NCI-H1436 (cell line): ENCODE results near the gene FFAR1.
"Not testable (repeated sequence)": the region's sequence is repeated elsewhere in the genome, so short reads cannot be mapped to it uniquely, and the experiment has no call there.

Source experiments
- DNase-seq: peaks from one replicate; lab custom pipeline; 2025; lab: John Stamatoyannopoulos, UW

Gene FFAR1

DNA sequence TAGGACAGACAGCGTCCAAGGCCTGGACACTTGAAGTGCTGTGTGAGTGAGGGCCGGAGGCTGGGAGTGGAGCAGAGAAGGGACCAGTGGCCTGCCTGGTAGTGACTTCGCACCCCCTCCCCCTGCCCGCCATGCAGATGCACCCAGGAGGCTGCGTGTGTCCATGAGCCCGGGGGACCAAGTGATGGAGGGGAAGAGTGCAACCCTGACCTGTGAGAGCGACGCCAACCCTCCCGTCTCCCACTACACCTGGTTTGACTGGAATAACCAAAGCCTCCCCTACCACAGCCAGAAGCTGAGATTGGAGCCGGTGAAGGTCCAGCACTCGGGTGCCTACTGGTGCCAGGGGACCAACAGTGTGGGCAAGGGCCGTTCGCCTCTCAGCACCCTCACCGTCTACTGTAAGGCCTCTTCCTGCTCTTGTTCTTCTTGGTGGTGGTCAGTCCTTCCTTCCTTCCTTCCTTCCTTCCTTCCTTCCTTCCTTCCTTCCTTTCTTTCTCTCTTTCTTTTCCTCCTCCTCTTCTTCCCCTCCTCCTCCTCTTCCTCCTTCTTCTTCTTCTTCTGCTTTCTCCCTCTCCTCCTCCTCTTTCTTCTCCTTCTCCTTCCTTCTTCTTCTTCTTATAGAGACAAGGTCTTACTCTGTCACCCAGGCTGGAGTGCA, 6.0 kb upstream of the FFAR1 start:
- DNase-seq, result no peak

DNA sequence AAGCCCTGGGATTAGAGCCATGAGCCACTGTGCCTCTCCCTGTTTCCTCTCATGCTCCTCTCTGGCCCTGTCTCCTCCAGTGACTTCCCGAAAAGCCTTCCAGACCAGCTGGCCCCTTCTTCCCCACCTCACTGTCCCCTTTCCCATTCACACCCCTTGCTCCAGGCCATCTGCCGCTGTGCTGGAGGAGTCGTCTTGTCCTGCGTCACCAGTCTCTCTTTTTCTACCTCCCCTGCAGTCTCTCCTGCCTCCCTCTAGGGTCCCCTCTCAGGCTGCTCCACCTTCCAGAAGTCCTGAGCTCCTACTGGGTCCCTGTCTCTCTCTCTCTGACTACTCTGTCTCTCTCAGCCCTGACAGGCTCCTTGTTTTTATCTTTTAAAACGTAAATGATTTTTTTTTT, 5.3 kb upstream of the FFAR1 start:
- DNase-seq, result no peak

DNA sequence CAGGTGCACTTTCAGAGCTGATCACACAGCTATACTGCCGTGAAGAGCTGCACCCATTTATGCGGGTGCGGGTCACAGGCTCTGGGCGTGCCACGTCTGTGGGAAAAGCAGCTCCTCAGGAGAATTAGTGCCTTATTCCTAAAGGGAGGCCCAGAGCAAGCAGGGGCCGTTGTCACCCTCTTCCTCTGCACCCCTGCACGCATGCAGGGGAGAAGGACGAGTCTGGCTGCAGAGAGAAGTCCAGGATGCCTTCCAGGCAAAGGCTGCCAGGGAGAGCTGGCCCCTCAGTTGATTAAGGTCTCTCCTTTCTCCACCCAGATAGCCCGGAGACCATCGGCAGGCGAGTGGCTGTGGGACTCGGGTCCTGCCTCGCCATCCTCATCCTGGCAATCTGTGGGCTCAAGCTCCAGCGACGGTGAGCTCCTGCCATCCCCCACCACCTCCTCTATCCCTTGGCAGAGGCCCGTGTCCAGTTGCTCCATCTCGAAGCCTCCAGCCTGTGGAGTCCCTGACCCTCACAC, 3.1 kb upstream of the FFAR1 start:
- no peak for DNase-seq

DNA sequence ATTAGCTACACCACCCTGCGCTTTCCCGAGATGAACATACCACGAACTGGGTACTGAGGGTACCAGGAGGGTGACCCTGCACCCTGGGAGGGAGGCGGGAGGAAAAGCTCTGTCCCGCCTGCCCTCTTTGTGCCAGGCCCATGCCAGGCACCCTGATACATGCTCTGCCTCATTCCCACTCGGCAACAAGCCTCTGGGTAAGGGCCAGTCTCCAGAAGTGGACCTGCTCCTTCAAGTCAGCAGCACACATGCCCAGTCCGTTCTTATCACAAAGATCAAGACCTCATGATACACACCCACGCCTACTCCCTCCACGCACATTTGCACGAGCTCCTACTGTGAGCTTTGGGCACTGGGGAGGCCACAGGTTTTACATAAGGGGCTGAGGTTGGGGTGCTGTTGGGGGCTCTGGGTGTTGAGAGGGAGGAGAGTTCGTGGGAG, 2.0 kb upstream of the FFAR1 start:
- no peak for DNase-seq

DNA sequence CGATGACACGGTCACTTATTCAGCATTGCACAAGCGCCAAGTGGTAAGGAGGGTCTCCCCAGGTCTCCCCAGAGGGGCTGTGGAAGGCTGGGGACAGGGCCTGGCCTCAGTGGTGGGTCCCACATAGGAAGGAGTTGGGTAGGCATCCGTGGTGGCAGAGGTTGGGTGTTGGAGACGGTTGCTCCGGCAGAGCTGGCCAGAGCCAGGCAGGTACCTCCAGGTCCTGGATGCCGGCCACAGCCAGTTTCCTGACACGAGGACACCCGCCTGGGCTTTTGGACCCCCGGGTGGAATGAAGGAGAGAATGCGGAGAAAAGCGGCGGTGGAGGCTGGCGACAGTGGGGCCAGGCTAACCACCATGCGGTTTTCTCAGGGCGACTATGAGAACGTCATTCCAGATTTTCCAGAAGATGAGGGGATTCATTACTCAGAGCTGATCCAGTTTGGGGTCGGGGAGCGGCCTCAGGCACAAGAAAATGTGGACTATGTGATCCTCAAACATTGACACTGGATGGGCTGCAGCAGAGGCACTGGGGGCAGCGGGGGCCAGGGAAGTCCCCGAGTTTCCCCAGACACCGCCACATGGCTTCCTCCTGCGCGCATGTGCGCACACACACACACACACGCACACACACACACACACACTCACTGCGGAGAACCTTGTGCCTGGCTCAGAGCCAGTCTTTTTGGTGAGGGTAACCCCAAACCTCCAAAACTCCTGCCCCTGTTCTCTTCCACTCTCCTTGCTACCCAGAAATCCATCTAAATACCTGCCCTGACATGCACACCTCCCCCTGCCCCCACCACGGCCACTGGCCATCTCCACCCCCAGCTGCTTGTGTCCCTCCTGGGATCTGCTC, 1.3 kb upstream of the FFAR1 start:
- DNase-seq, result no peak

DNA sequence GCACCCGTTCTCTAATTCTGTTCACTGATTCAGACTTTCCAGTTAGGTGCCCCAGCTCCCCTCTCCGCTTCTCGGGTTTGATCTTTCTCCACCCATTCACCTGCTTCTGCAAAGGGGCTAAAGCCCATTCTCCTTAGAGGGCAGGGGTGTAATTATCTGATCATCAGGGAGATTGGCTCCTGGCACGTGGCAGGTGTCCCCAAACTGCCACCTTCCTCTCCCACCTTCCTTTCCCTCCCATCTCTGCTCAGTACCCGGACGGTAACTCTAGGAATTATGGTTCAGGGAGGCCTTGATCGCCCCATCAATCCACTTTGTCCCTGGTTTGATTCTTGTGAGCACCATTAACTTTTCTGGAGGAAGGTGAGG, 212 bp downstream of the FFAR1 start:
- no peak for DNase-seq

DNA sequence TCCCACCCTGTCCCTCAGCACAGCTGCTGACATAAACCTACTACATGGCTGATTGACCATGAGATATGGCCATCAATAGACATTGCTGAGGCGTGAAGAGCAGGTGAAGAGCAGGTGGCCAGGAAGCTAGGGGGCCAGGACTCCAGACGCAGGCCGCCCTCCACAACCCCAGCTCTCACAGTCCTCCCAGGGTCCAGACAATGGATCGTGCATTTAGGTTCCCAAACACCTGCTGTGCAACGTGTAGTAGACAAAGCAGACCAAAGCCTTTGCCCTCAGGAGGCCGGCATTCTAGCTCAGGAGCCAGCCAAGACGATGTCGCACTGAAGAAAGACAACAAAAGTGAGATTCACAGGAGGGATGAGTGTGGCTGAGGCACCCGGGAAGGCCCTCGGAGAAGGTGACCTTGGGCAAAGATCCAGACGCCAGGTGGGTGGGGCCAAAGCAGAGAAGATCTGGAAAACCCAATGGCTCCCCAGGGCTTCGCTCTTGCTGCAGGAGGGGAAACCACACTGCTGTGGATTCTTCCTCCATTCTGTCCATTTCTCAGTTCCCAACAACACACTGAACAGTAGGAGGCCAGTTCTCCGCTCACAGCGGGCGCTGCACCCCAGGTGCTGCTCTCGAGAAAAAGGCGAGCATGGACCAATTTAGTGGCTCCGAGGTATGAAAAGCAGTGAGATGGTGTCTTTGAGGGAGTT, 1.4 kb downstream of the FFAR1 start:
- no peak for DNase-seq

DNA sequence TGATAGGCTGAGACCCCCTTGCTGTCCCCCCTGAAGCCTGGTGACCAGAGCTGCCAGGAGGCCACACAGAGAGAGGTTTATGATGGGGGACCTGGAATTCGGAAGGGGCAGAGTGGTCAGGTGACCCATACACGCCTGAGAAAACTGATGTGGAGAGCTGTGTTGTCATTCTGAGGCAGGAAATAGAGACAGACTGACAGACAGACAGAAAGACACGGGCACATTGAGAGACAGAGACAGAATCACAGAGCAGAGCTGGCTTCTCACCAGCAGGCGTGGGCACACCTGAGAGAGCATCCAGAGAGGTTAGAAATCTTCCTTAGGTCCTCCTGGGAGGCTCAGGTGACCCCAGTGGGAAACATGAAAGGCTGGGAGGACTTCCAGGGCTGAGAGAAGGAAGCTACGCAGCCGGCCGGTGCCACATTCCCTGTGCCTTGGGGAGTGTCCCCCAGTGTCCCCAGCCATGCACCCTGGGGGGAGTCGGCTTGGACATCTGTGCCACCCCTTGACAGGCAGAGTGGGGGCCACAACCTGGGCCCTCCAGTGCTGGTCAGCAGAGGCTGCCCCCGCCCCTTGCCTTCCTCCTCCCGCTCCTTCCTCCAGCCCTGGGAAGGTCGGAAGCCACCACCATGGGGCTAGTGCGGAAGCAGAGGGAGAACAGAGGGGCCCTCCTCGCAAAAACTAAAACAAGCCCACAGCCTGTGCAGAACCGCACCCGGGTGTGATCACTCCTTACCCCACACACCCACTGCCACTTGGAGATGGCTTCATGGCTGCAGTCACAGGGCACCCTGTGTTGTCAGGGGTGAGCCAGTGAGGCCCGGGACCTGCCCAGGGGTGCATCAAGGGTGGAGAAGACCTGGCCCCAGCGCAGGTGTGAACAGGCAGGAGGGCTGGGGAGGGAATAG, 2.2 kb downstream of the FFAR1 start:
- DNase-seq, result no peak

DNA sequence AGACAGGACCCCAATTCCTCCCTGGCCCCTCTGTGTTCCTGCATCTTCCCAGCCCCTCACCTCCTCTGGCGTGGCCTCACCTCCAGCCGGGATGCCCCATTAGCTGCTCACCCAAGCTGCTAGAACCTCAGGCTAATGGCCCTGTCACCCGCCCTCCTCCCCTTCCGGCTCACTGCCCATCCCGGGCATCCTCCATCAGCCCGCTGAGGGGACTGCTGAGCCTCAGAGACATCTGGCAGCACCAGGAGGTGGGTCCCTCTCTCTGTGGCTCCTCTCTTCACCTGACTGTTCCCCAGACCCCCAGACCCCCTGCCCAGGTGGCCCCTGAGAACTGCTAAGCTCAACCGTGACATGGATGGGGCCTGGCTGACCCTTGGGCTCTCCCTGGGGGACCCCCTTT, 2.9 kb downstream of the FFAR1 start:
- no peak for DNase-seq

DNA sequence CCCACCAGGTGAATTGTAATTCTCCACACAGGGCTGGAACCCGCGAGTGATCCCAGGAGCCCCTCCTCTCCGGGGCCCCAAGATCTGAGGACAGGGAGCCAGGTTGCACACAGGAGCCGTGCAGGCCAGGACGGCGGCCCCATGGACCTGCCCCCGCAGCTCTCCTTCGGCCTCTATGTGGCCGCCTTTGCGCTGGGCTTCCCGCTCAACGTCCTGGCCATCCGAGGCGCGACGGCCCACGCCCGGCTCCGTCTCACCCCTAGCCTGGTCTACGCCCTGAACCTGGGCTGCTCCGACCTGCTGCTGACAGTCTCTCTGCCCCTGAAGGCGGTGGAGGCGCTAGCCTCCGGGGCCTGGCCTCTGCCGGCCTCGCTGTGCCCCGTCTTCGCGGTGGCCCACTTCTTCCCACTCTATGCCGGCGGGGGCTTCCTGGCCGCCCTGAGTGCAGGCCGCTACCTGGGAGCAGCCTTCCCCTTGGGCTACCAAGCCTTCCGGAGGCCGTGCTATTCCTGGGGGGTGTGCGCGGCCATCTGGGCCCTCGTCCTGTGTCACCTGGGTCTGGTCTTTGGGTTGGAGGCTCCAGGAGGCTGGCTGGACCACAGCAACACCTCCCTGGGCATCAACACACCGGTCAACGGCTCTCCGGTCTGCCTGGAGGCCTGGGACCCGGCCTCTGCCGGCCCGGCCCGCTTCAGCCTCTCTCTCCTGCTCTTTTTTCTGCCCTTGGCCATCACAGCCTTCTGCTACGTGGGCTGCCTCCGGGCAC, 3.9 kb downstream of the FFAR1 start:
- DNase-seq, result no peak

DNA sequence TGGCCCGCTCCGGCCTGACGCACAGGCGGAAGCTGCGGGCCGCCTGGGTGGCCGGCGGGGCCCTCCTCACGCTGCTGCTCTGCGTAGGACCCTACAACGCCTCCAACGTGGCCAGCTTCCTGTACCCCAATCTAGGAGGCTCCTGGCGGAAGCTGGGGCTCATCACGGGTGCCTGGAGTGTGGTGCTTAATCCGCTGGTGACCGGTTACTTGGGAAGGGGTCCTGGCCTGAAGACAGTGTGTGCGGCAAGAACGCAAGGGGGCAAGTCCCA, 4.4 kb downstream of the FFAR1 start:
- DNase-seq, result no peak

DNA sequence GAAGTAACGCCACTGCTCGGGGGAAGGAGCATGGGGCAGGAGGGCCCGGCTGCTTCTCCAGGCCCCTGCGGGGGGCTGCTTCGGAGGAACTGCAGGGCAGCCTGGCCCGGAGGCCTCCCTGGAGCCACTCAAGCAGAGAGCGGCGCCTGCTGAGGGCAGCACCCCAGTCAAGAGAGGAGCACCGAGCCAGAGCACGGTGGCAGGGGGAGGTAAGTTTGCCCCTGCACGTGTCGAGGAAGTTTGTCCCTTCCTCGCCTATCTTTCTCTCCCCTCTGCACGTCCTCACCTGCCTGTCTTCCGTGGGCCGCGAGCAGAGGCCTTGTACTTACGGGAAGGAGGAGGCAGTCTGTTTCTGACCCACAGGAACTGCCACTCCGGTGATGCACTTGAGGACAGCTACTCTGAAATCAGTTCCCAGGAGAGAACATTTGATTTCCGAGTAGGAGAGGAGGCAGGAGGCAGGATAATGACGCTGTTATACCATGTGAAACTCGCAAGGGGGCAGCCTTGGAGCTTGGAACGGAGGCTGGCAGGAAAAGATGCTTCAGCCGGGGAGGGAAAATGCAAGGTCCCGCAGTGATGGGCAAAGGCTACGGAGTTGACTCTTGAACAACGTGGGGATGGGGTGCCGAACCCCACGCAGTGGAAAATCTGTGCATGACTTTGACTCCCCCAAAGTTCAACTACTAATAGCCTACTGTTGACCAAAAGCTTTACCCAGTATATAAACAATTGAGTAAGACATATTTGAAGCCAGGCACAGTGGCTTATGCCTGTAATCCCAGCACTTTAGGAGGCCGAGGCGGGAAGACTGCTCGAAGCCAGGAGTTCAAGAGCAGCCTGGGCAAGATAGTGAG, 5.0 kb downstream of the FFAR1 start:
- peak; percentile 61 for DNase-seq

DNA sequence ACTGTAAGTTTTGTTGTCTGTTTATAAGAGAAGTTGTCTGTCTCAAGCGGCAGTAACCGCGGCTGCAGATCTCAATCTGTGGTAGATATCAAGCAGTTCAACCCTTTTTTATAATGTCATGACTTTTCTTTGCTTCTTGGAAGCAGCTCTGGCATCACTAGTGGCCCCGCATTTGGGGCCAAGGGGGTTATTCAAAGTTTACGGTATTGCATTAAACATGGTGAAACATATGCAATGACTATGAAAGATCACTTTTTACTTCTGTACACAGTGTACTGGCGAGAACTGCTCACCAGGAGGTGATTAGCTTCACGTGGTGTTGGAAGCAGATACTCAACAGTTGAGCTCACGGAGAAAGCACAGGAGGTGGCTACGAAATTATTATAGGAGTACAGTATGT, 5.9 kb downstream of the FFAR1 start:
- no peak for DNase-seq

DNA sequence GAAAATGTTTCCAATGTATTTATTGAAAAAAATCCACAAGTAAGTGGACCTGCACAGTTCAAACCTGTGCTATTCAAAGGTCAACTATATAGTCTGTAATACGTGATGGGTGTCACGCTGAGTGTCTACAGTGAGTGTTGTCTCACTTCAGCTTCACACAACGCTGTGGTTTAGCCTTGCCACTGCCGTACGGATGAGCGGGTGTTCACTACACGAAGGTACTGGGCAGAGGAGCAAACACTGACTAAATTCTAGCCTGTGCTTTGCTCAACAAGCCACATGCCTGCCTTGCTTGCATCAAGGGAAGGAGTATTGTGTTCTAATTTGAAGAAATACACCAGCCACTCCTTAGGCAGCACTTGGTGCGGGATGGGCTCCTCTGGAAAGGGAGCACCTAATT, 7.2 kb downstream of the FFAR1 start:
- no peak for DNase-seq

DNA sequence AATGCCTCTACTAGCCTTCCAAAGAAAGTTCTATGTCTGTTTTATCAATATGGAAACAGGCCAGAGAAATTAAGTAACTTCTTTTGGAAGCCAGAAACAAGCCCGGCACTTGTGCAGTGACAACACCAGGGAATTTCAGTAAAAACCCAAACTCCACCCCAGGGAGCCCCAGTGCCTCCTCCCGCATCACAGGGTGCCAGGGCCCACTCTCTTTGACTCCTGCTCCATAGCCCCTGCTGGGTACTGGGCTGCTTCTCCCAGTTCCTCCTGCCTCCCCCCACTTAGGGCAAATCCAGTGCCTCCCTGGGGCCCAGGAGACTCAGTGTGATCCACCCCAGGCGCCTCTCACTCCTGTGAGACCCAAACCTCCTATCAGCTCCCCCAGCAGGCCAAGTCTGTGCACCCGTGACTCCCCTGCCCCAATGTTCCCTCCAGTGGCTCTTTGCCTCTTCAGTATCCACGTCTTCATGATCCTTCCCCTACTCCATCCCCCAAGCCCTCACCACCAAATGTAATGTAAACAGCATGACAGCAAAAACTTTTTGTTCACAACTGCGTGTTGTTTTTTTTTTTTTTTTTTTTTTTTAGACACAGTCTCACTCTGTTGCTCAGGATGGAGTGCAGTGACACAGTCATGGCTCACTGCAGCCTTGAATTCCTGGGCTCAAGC, 8.2 kb downstream of the FFAR1 start:
- no peak for DNase-seq

DNA sequence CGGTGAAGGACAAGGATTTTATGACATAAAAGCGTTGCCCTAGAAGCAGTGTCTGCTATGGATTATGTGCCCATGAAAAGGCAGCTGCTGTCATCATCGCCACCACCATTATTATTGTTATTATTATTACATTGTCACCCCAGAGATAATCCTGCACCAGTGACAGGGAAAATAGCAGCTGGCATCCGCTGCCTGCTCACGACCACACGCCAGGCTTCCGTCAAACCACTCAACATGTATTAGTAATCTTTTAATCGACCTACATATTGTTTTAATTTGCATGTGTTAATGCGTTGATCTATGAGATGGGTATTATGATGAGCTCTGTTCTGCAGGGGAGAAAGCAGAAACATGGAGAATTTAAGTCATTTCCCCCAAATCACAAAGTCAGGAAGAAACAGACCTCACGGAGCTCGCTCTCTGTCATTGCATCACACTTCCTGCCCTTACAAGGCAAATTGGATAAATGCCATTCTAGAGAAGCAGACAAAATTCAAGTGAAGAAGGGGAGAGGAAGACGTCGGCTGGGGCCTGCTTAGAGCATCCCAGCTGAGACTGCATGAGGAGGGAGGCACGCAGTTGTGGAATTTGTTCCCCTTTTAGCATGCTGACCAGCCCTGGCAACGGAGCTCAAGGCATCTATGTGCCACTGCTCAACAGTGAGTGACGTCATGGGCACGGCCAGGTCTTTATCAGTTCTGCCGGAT, 10.3 kb downstream of the FFAR1 start, which contains the start of gene FFAR3:
TSS of gene FFAR3 (plus strand) at position 594 of the 707 bp plus-strand sequence. CDS start 431 bp downstream, outside the sequence.
- DNase-seq, result no peak

DNA sequence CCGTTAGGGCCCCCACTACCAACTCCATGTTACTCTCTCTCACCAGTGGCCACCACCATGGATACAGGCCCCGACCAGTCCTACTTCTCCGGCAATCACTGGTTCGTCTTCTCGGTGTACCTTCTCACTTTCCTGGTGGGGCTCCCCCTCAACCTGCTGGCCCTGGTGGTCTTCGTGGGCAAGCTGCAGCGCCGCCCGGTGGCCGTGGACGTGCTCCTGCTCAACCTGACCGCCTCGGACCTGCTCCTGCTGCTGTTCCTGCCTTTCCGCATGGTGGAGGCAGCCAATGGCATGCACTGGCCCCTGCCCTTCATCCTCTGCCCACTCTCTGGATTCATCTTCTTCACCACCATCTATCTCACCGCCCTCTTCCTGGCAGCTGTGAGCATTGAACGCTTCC, 11.1 kb downstream of the FFAR1 start:
- not testable (repeated sequence) for DNase-seq

DNA sequence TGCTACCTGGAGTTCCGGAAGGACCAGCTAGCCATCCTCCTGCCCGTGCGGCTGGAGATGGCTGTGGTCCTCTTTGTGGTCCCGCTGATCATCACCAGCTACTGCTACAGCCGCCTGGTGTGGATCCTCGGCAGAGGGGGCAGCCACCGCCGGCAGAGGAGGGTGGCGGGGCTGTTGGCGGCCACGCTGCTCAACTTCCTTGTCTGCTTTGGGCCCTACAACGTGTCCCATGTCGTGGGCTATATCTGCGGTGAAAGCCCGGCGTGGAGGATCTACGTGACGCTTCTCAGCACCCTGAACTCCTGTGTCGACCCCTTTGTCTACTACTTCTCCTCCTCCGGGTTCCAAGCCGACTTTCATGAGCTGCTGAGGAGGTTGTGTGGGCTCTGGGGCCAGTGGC, 11.7 kb downstream of the FFAR1 start:
- DNase-seq, result not testable (repeated sequence)

DNA sequence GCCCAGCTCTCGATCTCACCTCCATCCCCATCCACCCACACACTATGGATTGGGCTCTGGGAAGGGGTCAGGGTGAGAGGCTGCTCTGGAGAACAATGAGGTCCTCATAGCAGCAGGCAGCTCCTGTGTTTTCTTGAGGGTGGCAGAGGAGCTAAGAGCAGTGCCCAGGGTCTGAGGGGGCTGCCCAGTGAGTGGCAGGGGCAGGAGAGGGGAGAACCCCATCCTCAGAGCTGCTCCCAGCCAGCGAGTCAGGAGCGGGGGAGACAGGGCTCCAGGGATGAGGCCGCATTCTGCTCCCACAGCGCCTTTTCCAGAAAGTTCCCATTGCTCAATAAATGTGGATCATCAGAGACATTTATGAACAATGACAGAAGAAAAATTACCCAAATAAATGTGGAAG, 12.4 kb downstream of the FFAR1 start:
- DNase-seq, result not testable (repeated sequence)
